GM18505 (cell line): ENCODE results near the gene THAP6.
"Not testable (repeated sequence)": the region's sequence is repeated elsewhere in the genome, so short reads cannot be mapped to it uniquely, and the experiment has no call there.

Experiments
- ATAC-seq: cut with Tn5 transposase; IDR thresholded peaks from one replicate; pipeline ENCODE4 v1.9.1; 2021; ENCODE audit not compliant: unreplicated experiment
- POLR2A ChIP-seq: IDR thresholded peaks from 4 replicates; pipeline ENCODE4 v1.6.1; 2011; ENCODE audit warnings: borderline replicate concordance; ENCODE audit not compliant: insufficient read depth, insufficient read length; ENCODE audit errors: extremely low read depth

The THAP6 gene

DNA sequence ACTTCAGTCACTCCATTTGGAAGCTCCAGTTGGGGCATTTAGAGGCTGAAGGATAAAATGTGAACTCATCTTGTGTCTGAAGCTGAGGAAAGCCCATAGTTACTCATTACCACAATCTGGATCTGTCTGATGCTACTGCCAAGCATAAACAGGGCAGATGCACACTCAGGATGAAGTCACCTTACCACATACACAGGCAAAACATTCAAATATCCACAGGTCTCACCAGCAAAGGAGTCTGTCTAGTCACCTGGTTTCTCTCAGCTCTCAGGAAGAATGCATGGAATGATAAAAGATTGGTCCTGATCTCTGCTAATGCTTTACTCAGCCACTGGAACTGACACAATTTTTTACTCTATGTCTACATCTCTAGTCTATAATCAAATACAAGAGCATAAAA is 28.6 kb downstream of the THAP6 start:
- no peak for ATAC-seq
- no peak for TF ChIP-seq POLR2A

- not testable (repeated sequence) for ATAC-seq
Measured at GRCh38 chr4:75544220-75544619, 29.9 kb downstream of the THAP6 start.

GRCh38 chr4:75544870-75545269 is 30.6 kb downstream of the THAP6 start:
- no peak for TF ChIP-seq POLR2A
- no peak for ATAC-seq

- ATAC-seq: no peak
- no peak for TF ChIP-seq POLR2A
Measured at GRCh38 chr4:75545526-75545925, 31.3 kb downstream of the THAP6 start.

DNA sequence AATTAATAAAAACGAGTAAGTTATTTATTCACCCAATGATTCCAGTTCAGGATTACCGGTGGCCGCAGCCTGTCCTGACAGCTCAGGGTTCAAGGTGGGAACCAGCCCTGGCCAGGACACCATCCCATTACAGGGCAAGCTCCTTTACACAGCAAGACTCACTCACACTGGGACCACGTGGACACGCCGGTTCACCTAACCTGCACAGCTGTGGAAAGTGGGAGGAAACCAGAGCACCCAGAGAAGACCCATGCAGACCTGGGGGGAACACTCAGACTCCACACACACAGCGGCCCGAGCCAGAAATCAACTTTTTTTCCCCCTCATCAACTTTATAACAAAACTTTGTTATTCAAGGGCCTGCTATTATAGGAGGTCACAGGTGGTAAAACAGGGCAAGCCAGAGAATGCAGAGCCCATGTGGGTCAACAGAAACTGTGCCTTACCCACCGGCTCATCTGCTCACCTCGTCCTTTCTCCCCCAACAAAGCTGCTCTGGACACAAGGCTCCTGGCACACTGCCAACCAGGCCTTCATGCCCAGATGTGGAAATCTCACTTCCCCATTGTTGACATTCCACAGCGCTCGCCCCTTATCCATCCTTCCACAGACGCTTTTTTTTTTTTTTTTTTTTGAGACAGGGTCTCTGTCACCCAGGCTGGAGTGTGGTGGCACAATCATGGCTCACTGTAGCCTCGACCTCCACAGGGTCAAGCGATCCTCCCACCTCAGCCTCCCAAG is 33.5 kb downstream of the THAP6 start:
- no peak for TF ChIP-seq POLR2A
- no peak for ATAC-seq

GRCh38 chr4:75549019-75549418 is 34.7 kb downstream of the THAP6 start:
- no peak for TF ChIP-seq POLR2A
- no peak for ATAC-seq

- ATAC-seq: no peak
Measured at GRCh38 chr4:75552452-75552851, 38.2 kb downstream of the THAP6 start.

GRCh38 chr4:75555294-75556164 is 41.3 kb downstream of the THAP6 start, which contains the start of gene ODAPH:
Gene ODAPH (plus strand): TSS chr4:75556066. CDS start chr4:75556083, 17 bp downstream.
- no peak for TF ChIP-seq POLR2A
- ATAC-seq: peak; percentile 95

More at GRCh38 chr4:75552452-75552851, 38.2 kb downstream of the THAP6 start:
- no peak for TF ChIP-seq POLR2A

DNA sequence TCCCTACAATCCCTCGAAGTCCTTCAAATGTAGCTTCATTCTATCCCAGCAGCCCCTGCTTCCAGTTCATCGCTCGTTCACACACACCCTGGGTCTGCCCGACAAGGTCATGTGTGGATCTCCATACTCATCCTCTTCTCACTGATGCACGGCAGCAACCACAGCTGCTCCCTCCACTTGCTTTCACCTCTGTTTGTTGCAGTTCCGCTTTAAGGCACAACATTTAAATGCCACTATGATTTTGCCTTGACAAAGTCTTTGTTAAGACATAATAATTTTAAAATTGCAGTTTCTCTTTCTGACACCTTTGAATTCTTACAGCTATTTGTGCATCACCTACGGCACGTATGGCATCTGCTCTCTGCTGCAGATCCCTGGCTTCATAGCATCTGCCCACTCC is 43.4 kb downstream of the THAP6 start:
- no peak for ATAC-seq
- no peak for TF ChIP-seq POLR2A

GRCh38 chr4:75561789-75562188 is 47.5 kb downstream of the THAP6 start:
- no peak for ATAC-seq
- TF ChIP-seq POLR2A: no peak

DNA sequence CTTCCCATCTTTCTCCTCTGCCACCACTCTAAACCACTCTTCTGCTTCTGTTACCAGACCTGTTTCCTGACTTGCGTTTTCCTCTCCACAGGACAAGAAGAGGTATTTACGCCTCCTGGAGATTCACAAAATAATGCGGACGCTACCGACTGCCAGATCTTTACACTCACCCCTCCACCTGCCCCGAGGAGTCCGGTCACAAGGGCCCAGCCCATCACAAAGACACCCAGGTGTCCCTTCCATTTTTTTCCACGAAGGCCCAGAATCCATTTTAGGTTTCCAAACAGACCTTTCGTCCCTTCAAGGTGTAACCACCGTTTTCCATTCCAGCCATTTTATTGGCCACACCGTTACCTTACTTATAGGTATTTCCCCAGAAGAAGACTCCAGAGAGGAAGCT is 49.8 kb downstream of the THAP6 start:
- ATAC-seq: no peak
- TF ChIP-seq POLR2A: no peak

DNA sequence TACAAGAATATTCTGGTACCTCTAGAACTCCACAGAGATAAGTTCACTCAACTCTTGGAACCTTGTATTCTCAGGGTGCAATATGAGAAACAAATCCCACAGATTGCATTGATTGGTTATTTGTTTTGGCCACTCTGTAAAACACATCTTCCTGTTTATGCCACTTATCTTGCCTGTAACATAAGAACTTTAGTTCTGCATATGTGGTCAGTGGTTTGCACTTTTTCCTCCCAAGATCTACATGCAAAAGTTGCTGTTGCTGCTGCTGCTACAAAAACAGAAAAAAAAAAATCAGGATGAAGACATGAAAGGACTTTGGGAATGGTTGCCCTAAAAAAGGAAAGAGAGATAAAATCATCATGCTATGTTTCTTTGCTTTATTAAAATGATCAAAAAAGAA is 51.2 kb downstream of the THAP6 start:
- no peak for ATAC-seq
- TF ChIP-seq POLR2A: no peak

DNA sequence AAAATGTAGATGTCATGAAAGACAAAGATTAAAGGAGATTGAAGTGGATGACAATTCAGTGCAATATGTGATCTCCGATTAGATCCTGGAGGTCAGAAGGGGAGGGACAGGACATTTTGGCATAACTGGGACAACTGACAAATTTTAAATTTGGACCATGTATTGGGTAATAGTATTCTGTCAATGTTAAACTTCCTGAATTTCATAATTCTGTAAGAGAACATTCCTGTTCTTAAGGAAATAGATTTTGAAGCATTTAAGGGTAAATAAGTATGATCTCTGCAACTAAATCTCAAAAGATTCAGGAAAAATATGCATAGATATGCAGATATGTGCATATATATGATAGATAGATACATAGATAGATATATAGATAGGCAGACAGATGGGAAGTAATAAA is 52.6 kb downstream of the THAP6 start:
- no peak for ATAC-seq
- TF ChIP-seq POLR2A: no peak

- no peak for ATAC-seq
Measured at GRCh38 chr4:75567725-75568124, 53.5 kb downstream of the THAP6 start.

More at GRCh38 chr4:75567725-75568124, 53.5 kb downstream of the THAP6 start:
- no peak for TF ChIP-seq POLR2A
